OCI-LY7 (cell line): ENCODE measurements around the gene ALG11. TPM values are rescaled to one million over a fixed set of nuclear protein-coding genes. Genes with fewer than 3 reads are reported as not detected.

Experiments used
- BruUV-seq: library from RNA; stranded (reverse); fragments of 400-500 nt; replicated peaks from 2 replicates; lab custom pipeline; 2021; lab: Mats Ljungman, UMichigan
- CTCF ChIA-PET: fragments of 300-600 bp; sonication (Branson Sonifier 250); formaldehyde crosslinking; loops from one replicate; lab custom pipeline; 2022; ENCODE audit warnings: antibody characterized with exemption; ENCODE audit not compliant: unreplicated experiment; lab: Charles Lee
- POLR2A ChIA-PET: fragments of 300-600 bp; sonication (Branson Sonifier 250); formaldehyde crosslinking; loops from one replicate; lab custom pipeline; 2022; ENCODE audit warnings: antibody characterized with exemption; lab: Charles Lee
- DNase-seq: peaks from one replicate; pipeline ENCODE4 v3.0.0-alpha.2; 2015; ENCODE audit warnings: low spot score
- H2AFZ ChIP-seq: fragments of 200-600 bp; sonication (generic), shearing (Covaris generic); 2 replicates; pipeline ENCODE4 v1.6.1; 2014; ENCODE audit warnings: mild to moderate bottlenecking, antibody characterized with exemption, low read length, moderate library complexity
- H3K27ac ChIP-seq: fragments of 200-600 bp; sonication (generic); 2 replicates; pipeline ENCODE4 v1.5.1; 2014; ENCODE audit warnings: mixed run types, low read depth, mild to moderate bottlenecking, moderate library complexity, low read length, inconsistent platforms; ENCODE audit not compliant: poor library complexity, severe bottlenecking
- H3K36me3 ChIP-seq: fragments of 200-600 bp; sonication (generic); 2 replicates; pipeline ENCODE4 v1.6.1; 2014; ENCODE audit warnings: mild to moderate bottlenecking, antibody characterized with exemption, low read length, moderate library complexity, mixed read lengths; ENCODE audit not compliant: insufficient read depth
- H3K4me1 ChIP-seq: fragments of 200-600 bp; sonication (generic); 2 replicates; pipeline ENCODE4 v1.5.1; 2014; ENCODE audit warnings: mild to moderate bottlenecking, low read length; ENCODE audit not compliant: insufficient read depth, poor library complexity, severe bottlenecking
- H3K4me2 ChIP-seq: fragments of 200-600 bp; sonication (generic); 2 replicates; pipeline ENCODE4 v1.6.1; 2014; ENCODE audit warnings: mild to moderate bottlenecking, low read length
- H3K4me3 ChIP-seq: fragments of 200-600 bp; sonication (generic); 2 replicates; pipeline ENCODE4 v1.5.1; 2014; ENCODE audit warnings: mild to moderate bottlenecking, low read depth, low read length; ENCODE audit not compliant: poor library complexity, severe bottlenecking
- H3K79me2 ChIP-seq: fragments of 200-600 bp; sonication (generic); 2 replicates; pipeline ENCODE4 v1.6.1; 2016; ENCODE audit warnings: low read depth, mild to moderate bottlenecking, low read length, moderate library complexity, mixed read lengths; ENCODE audit not compliant: insufficient read depth
- H3K9me2 ChIP-seq: fragments of 200-600 bp; sonication (generic); 2 replicates; pipeline ENCODE4 v1.6.1; 2016; ENCODE audit warnings: mild to moderate bottlenecking, low read length, mixed read lengths; ENCODE audit not compliant: insufficient read depth
- H3K9me3 ChIP-seq: fragments of 200-600 bp; sonication (generic); 2 replicates; pipeline ENCODE4 v1.6.1; 2014; ENCODE audit warnings: mild to moderate bottlenecking, mixed run types, low read length, mixed read lengths
- H4K20me1 ChIP-seq: fragments of 200-600 bp; sonication (generic); 2 replicates; pipeline ENCODE4 v1.6.1; 2014; ENCODE audit warnings: mild to moderate bottlenecking, antibody characterized with exemption, low read length, moderate library complexity, mixed read lengths; ENCODE audit not compliant: insufficient read depth
- EZH2phosphoT487 ChIP-seq: fragments of 200-600 bp; sonication (generic); IDR thresholded peaks from 2 replicates; pipeline ENCODE4 v1.6.1; 2018; ENCODE audit warnings: low read depth, borderline replicate concordance, mild to moderate bottlenecking, mixed run types, antibody characterized with exemption, low read length, moderate library complexity, mixed read lengths
- intact Hi-C: fragments of 100-400 bp; cut with micrococcal nuclease; formaldehyde crosslinking; loops from one replicate; pipeline ENCODE4 v1.10.0; 2022; ENCODE audit not compliant: unreplicated experiment
- total RNA-seq, 2 experiments: library from RNA; depleted of rRNA in 1 of 2; stranded (reverse); fragments of >200 nt in 1 of 2; shearing (Covaris generic) in 1 of 2; gene quantifications; 2 replicates each; pipeline ENCODE4 v1.2.3, GENCODE V29; 2014 to 2022
- TF ChIP-seq, protein P1 (sequence below): fragments of 200-600 bp; sonication (generic); conservative IDR thresholded peaks from 2 replicates; pipeline ENCODE4 v1.5.1; 2014; ENCODE audit warnings: mild to moderate bottlenecking, antibody characterized with exemption, low read length, moderate library complexity, mixed read lengths

The ALG11 gene
- total RNA-seq, 2 experiments from 2014 or later, result 14.1 to 19.4 TPM

DNA sequence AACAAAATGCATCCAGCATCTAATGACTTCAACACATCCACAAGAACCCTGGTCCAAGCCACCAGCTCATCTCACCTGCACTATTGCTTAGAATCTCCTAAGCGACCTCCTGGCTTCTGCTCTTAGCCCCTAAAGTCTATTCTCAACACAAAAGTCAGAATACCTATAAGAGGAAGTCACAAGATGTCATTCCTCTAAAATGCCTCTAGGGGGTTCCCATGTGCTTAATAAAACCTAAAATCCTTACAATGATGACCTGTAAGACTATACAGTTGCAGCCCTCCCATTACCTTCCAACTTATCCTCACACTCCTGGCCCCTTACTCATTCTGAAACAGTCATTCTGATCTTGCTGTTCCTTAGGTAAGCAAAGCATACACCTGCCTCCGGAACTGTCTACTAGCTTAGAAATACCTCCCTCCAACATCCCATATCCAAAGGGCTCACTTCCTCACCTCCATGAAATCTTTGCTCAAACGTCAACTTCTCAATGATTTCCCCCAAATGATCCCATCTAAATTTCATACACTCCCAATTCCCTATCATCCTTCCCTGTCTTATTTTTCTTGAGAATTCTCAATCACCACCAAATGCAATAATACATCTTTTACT is 11.0 kb upstream of the ALG11 start:
- Histone ChIP-seq H3K36me3 (no peaks in the 10 kb centered on the region), H3K9me2 (no peaks in the 10 kb centered on the region), H3K4me1 (no peaks in the 10 kb centered on the region), H3K4me3 (no peak overlapping the region), H3K9me3 (no peaks in the 10 kb centered on the region), H3K27ac (no peak overlapping the region), H4K20me1 (no peaks in the 10 kb centered on the region), H2AFZ (no peak overlapping the region), H3K79me2 (no peaks in the 10 kb centered on the region), H3K4me2 (no peak overlapping the region)
- ChIA-PET POLR2A (no interaction called here), CTCF (no interaction called here)
- TF ChIP-seq, protein P1, sequence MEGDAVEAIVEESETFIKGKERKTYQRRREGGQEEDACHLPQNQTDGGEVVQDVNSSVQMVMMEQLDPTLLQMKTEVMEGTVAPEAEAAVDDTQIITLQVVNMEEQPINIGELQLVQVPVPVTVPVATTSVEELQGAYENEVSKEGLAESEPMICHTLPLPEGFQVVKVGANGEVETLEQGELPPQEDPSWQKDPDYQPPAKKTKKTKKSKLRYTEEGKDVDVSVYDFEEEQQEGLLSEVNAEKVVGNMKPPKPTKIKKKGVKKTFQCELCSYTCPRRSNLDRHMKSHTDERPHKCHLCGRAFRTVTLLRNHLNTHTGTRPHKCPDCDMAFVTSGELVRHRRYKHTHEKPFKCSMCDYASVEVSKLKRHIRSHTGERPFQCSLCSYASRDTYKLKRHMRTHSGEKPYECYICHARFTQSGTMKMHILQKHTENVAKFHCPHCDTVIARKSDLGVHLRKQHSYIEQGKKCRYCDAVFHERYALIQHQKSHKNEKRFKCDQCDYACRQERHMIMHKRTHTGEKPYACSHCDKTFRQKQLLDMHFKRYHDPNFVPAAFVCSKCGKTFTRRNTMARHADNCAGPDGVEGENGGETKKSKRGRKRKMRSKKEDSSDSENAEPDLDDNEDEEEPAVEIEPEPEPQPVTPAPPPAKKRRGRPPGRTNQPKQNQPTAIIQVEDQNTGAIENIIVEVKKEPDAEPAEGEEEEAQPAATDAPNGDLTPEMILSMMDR, result peak; percentile 85
- no peak for TF ChIP-seq EZH2phosphoT487
- peak; percentile 75 for DNase-seq
- BruUV-seq, result no TSS peak
- intact Hi-C loops, result loop anchor here (2.0 to 5.0 kb wide), 3 partner anchors 126 to 236 kb away; no protein-coding TSS in a partner anchor

DNA sequence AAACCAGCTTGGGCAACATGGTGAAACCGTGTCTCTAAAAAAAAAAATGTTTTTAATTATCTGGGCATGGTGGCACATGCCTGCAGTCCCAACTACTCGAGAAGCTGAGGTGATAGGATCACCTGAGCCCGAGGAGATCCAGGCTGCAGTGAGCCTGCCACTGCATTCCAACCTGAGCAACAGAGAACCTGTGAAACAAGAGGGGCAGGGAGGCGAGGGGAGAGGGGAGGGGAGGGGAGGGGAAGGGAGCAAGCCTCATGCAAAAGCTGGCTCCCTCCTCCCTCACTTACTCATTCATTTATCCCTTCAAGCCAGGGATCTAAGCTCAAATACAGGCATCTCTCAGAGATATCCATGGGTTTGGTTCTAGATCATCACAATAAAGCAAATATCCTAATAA is 9.8 kb upstream of the ALG11 start:
- H3K4me1 ChIP-seq, result no peaks in the 10 kb centered on the region
- H3K4me3 ChIP-seq, result no peak overlapping the region
- H3K79me2 ChIP-seq, result no peaks in the 10 kb centered on the region
- no peaks in the 10 kb centered on the region for H4K20me1 ChIP-seq
- H3K27ac ChIP-seq, result no peak overlapping the region
- TF ChIP-seq, protein P1, result no peak
- TF ChIP-seq EZH2phosphoT487, result no peak
- H2AFZ ChIP-seq, result no peak overlapping the region
- CTCF ChIA-PET, result no interaction called here
- BruUV-seq, result no TSS peak
- POLR2A ChIA-PET, result interaction anchor here (1.1 kb wide), 1 partner anchor 192 kb away, joined by 3 read pairs; no protein-coding TSS in a partner anchor
- intact Hi-C loops, result loop anchor here (5.0 kb wide), 1 partner anchor 185 kb away; no protein-coding TSS in a partner anchor
- H3K9me3 ChIP-seq, result no peaks in the 10 kb centered on the region
- H3K9me2 ChIP-seq, result no peaks in the 10 kb centered on the region
- no peak overlapping the region for H3K4me2 ChIP-seq
- no peak for DNase-seq
- H3K36me3 ChIP-seq, result no peaks in the 10 kb centered on the region

DNA sequence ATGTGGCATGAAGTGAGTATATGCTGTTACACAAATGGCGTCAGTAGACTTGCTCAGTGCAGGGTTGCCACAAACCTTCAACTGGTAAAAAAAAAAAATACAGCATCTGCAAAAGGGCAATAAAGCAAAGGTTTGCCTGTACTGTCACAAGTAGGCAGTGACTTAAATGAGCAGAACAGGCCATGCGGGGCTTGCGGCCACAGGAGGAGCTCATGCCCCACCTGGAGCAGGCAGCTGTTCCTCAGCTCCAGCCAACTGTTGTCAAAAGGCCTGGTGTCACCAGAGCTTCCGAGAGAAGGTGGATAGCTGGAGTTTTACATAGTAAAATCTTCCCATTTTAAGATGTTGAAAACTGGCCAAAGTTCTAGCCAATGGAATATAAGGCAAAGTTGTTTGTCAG is 8.7 kb upstream of the ALG11 start:
- intact Hi-C loops, result loop anchor here (5.0 kb wide), 1 partner anchor 186 kb away; no protein-coding TSS in a partner anchor
- POLR2A ChIA-PET, result interaction anchor here (1.1 to 1.2 kb wide), 2 partner anchors 89 to 190 kb away, joined by 3 read pairs; no protein-coding TSS in a partner anchor
- Histone ChIP-seq H3K79me2 (no peaks in the 10 kb centered on the region), H3K9me2 (no peaks in the 10 kb centered on the region), H3K4me1 (no peaks in the 10 kb centered on the region), H3K9me3 (no peaks in the 10 kb centered on the region), H3K27ac (no peak overlapping the region), H2AFZ (no peak overlapping the region), H4K20me1 (no peaks in the 10 kb centered on the region), H3K4me3 (no peak overlapping the region), H3K36me3 (no peaks in the 10 kb centered on the region), H3K4me2 (no peak overlapping the region)
- CTCF ChIA-PET, result no interaction called here
- BruUV-seq, result no TSS peak
- no peak for DNase-seq
- TF ChIP-seq, protein P1, result no peak
- TF ChIP-seq EZH2phosphoT487, result no peak
